HG02970 (cell line): ENCODE measurements around the gene ANO4.

Experiments used
- ATAC-seq: cut with Tn5 transposase; IDR thresholded peaks from one replicate; pipeline ENCODE4 v1.9.1; 2021; ENCODE audit warnings: mild to moderate bottlenecking, moderate library complexity, moderate number of reproducible peaks; ENCODE audit not compliant: unreplicated experiment, low FRiP score

ANO4 gene

DNA sequence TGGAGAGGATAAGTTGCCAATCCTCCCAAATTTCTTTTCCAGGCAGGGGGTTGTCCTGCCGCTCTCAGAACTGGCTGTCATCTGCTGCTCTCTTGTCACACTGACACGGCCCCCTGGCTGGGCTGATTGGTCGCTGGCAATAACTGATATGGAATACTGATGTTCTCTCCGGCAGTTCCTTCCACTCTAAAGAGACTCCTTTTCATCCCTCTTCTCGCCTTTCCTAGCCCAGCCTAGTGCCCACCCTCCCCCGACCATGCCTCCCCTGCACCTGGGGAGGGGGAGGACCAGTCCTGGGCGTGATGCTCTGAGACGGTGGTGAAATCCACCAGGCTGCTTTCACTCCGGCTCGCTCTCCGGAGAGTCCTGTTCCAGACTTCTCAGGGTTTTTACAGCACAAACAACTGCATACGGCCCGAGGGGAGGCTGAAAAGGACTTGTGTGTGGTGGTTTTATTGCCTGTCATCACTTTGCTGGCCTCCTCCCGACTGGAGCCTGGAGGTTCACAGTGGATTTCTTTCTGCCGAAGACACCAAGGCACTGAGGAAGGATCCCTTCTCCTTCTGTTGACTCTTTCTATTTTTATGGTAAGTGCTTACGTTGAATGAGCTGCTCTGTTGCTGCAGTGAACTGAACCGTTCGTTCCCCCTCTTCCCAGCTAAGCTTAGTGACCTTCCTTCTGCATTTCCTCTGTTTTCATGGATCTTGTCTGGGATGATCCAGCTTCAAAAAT lies at the start of gene ANO4:
ANO4 (plus strand) TSS at position 336 of the 733 bp plus-strand sequence. CDS start 107,010 bp downstream, outside the sequence.
- ATAC-seq = no peak

DNA sequence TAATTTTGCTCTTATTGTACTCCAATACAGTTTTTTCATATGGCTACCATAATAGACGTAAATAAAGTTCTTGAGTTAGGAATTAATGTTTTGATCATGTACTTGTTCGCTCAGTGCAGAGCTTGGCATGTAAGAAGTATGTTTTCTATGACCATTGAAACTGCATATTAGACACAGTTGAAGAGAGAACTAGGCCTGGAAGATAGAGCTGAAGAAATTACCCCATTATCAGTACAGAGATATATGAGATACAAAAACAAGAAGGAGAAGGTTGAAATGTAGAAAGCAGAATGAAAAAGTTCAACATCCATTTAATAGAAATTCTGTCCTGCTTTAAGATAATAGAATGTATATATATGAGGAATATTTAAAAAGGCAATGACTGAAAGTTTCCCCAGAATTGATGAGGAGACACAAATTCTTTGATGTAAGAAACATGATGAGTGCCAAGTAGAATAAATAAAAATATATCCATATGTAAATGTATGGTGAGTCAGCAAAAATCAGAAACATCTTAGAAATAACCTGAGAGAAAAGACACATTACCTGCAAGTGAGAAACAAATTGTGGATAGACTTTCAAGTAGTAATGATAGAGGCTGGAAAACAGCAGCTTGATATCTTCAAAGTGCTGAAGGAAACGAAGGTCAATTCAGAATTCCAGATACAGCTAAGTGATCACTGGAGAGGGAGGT lies 49.1 kb upstream of the ANO4 start:
- no peak for ATAC-seq

DNA sequence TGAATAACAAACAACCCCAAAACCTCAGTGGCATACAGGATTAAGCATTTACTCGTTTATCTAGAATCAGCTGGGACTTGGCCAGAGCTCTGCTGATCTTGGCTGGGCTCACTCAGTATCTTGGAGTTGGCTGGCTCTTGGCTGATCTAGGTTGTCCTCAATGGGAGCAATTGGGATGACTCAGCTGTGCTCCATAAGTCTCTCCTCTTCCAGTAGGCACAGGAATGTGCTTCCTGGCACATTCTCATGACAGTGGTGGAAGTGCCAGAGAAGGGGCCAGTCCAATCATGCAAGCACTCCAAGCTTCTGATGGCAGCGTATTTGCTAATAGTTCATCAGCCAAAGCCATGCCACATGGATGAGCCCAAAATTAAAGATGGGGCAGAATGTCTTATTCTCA lies 41.7 kb upstream of the ANO4 start:
- ATAC-seq = no peak

DNA sequence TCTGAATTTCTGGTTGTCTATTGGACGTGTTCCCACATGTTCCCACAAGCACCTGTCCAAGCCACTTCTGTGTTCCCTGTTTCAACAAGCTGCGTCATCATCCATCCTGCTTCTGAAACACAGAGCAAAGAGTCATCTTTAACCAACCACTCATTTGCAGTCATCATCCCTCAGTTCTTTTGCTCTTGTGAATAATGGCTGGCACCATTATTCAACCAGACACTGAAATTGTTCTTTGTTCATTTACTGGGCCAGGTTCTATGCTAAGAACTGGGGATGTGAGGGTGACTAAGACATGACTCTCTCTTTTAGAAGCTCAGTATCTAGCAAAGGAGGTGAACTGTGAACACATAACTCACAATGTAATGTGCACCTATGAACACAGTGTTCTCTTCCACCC lies 40.7 kb upstream of the ANO4 start:
- ATAC-seq = no peak

DNA sequence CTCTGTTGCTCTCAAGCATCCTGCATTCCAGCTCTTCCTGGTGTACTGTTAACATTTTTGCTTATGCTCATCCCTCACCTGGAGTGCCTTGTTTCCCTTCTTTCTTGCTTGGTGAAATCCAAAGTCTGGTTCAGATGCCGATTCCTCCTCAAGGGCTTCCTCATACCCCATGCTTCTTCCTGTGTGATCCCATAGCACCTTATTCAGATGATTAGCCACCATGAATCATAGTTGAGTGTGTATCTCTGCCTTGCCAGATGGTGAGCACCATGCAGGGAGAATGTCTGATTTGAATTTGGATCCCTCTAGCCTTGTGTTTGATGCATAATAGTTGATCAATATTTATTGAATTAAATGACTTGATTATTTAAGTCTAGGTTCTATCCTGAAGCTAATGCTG lies 39.4 kb upstream of the ANO4 start:
- no peak for ATAC-seq

DNA sequence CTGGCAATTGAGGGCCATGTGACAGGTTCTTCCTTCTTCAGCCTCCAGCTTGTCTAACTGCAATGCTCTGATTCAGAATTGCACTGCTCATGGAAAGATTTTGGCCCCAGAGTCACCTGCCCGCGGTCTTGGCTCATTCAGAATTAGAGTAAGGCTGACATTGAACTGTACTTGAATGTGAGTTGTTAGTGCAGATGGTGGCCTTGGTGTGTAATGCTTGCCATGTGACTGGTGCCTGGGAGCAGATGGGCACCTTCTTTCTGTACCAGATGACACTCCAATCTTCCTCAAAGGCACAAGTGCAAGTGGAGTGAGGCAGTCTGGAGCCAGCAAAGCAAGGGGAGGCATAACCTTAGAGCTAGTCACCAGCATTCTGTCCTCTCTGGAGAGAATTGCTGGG lies 36.5 kb upstream of the ANO4 start:
- no peak for ATAC-seq

DNA sequence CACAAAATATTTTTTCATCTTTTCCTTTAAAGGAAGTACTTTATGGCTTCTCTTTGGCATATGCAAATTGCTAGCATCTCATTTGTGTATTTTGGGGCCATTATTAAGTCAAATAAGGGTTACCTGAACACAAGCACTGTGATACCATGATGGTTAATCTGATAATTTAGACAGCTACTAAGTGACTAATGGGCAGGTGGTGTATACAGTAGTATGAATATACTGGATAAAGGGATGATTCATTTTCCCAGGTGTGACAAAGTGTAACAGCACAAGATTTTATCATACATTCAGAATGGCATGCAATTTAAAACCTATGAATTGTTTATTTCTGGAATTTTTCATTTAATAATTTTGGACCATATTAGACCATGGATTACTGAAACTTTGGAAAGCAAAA lies 27.2 kb upstream of the ANO4 start:
- no peak for ATAC-seq

DNA sequence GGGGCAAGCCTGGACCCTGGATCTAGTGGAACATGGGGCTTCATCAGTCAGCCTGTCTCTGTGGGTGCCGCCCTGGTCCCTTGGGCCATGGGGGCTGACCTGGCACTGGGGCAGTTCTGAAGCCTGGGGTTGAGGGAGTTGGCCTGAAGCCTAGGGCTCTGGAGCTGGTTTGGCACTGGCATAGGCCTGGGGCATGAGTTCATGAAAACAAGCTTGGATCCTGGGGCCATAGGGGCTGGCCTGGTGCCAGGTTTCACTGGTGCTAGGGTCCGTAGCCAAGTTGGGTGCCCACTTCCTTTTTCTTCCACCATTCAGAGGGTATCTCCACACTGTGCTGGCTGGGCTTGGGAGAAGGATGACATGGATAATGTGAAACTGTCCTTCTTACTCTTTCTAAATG lies 26.6 kb upstream of the ANO4 start:
- ATAC-seq = no peak

DNA sequence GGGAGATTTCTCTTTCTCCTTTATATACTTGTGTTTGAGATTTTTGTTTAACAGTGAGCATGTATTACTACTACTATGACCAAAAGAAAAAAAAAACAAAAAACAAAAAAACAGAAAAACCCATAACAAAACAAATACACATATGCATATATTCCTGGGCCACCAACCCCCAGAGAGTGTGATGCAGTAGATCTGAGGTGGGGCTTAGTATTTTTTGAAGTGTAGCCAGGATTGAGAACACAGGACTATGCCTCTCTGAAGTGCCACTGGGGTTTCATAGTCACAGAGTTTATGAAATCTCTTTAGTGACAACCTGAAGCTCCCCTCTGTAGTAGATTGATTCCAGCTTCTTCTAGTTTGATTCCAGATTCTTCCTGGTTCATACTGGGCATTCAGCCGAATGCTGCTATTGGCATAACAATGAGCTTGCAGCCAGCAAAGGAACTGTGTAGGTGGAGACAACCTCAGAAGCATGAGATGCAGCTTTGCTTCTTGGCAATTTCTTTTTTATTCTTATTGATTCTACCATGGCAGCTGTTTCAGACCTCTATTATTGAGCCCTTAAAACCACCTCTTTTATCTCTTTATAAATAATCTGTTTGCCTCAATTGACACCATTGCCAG lies 15.5 kb upstream of the ANO4 start:
- ATAC-seq = no peak

DNA sequence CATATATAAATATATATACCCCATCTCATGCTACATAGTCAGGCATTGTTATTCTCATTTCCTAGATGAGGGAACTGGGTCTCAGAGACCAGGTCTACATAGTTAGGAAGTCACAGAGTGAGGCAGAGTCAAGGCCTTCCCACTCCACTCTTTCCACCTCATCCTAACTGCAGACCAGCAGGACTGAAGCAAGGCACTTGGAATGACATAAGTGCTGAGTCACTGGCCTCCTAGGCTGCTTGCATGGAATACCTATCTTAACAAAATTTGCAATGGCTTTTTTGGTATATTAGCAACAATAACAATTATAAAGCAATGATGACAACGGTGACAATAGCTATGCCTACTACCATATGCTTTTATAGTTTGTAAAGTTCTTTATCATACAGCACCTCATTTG lies 5.4 kb upstream of the ANO4 start:
- no peak for ATAC-seq

DNA sequence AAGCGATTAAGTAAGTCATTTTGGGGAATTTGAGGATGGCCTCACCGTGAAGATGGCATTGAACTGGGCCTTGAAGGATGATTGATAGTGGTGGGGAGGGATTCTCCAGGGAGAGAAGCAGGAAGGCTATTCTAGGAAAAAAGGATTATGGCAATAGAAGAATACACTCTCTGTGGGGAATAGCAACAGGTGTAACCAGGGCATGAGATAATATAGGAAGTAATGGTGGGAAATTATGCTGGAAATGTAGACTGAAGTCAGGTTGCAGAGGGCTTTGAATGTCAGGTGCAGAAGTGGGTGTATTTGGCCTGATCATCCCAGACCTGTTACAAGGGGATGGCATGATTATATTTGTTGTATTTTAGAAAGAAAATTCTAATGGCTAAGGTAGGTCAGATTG lies 4.6 kb upstream of the ANO4 start:
- ATAC-seq = no peak

DNA sequence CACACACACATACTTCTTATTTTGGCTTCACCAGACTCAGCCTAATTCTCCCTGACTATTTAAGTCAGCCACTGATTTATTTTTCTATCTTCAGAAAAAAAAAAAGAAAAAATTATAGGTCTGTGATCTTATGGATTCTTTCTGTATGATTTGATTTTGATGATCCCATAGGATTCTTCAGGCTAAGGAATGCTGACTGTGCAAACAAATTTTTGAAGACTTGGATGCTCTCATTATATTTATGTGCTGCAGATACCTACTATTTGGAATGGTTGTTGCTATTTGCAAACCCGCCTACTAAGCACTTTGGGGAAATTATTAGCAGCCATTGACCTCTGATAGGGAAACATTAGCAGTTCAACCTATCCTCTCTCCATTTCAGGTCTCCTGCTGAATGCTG lies 4.0 kb upstream of the ANO4 start:
- ATAC-seq = no peak

DNA sequence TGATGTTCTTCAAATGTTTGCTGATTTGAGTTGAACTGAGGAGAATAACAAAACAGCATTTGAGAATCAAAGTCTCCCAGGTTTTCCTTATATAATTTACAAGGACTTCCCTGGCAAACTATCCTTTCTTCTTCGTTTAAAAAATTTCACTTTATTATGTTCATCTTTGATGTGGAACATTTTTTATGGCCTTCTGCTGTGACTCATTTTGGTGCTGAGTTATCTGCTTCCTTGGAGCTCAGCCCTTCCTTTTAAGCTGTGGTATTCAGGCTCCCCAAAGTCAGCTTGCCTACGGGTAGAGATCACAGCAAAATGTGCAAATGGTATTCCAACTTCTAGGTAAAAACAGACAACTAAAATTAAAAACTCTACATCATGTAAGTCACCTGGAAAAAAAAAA lies 1.4 kb upstream of the ANO4 start:
- no peak for ATAC-seq

DNA sequence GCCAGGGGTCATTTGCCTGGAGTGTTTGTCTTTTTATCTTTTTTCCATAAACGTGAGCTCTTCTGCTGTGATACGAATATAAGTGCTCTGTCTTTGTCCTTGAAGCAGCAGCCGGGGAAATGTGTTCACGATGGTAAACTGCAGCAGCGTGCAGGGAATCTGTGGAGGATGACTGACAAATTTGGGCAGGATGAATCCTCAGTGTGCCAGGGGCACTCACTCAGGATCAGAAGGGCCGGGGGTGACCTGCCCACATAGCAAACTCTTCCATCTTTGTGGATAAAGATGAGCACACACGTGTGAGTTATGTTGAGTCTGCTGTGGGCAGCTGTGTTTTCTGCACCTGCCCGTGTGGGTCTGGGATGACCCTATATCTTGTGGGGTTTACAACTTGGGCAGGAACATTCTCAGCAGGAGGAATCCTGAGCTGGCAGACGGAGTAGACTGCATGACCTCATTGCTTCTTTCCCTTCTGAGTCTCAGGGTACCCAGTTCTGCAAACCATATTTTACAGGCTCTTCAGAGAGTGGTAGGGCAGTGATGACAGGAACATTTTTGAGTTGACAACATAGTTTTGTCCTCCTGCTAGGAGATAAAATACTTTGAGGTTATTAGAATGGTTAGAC lies 711 bp downstream of the ANO4 start:
- ATAC-seq = no peak

DNA sequence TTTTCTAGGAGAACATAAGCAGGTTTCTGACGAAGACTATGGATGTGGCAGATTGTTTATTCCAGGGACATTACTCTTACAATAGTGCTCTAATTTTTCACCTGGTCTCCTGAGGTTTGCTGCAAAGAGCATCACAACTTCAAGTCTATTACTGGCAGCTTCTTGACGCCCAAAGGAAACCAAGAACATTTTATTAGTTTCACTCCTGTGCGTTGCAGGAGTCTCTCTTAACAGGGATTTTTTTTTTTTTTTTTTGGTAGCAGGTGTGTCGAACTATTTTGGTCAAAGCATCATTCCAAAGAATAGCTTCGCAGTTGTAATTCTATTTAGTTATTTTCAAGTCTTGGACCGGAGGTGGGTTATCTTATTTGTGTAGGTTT lies 1.2 kb downstream of the ANO4 start:
- no peak for ATAC-seq

DNA sequence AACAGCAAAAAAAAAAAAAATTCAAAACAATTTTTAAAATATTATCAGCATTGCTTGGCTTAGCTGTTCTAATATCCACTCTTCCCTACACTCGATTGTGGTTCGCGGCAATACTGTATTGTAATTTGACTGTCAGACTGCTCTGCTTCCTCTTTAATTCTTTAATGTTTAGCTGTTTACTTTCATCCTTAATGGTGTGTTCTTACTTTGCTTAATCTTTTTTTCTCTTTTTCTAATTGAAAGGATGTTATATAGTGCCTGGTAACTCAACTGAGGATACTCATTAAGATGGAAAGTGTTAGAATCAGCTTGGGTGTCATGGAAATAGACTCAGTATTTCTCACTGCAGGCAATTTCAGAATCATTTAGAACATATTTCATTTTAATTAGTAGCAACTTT lies 2.0 kb downstream of the ANO4 start:
- no peak for ATAC-seq

DNA sequence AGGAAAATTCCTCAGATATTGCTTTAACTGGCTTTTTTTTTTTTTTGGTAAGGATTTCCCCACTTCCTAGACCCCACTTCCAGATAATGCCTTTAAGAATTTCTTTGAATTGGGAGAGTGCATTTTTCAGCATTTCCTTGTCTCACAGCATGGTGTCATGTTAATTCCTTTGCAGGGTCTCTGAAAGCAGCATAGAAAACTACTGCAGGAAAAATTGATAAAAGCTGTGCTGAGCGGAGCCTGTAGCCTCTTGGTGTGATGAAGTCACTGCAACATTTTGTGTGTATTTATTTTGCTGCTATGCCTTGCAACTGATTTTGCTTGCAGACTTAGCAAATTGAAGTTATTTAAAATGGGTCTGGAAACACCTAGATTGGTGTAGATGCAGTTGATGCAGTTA lies 2.7 kb downstream of the ANO4 start:
- ATAC-seq = no peak

DNA sequence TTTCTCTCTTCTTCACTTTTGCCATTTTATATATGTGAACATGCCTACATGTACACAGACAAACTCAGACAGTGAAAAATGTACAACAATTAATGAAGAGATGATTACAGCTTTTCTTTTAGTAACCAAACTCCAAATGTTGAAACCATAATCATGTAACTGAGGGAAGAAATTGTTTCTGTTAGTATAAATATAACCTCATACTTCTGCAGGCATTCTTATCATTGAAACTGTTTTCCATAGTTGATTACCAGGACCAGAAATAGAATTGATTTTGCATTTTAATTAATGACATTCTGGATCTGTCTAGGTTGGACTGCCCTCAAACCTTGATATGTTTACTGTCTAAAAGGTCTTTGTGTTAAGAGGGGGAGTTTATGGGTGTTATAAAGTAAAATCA lies 3.2 kb downstream of the ANO4 start:
- no peak for ATAC-seq

DNA sequence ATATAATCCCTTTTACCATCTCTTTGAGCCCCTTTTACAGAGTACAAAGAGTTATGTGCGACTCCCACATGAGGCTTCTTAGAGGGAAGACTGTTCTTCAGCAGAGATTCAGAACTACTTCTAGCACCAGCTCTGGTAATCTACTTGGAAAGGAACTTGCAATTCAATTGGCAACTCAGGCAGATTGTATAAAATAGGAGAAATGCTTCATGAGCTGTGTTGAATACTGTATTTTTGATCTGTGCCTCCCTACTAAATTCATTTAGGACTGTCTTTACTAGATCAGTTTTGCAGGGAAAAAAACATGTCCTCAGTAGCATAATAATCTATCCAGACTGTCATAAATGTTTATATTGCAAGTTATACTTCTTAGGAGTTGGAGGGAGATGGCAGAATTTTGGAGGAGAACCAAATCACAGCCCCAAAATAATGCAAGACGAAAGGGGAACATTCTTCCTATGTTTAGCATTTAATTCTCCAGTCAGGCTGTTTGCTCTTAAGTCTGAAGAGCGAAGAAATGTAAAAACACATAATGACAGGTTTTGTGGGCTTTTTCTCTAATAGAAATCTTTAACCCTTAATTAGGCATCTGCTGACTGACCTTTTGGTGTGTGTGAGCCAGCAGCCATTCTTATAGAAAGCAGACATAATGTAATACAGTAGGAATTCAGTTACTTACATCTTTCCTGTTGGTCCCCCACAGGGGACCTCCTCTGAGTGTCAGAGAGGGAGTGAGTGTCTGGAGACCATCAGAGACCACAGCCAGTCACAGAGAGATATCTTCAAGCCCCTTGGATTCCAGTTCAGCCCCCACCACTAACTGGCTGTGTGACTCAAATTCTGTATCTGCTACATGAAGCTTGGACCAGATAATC lies 3.9 kb downstream of the ANO4 start:
- ATAC-seq = no peak

DNA sequence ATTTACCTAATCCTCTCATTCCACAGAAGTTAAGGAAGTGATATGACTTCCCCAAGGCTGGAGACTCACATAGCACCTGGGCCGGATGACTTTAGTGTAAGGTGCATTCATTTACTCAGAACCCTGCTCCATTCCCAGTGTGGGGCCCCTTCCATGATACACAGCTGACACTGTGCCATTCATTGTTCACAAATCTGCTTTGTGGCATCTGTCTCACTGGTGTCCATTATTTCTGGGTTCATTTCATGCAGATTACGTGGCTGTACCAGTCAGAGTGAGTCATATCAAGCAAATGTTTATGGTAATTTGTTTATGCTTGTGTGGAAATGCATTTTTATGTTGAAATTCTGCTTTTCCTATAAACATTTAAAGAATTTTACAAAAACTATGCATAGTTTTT lies 5.2 kb downstream of the ANO4 start:
- ATAC-seq = no peak

DNA sequence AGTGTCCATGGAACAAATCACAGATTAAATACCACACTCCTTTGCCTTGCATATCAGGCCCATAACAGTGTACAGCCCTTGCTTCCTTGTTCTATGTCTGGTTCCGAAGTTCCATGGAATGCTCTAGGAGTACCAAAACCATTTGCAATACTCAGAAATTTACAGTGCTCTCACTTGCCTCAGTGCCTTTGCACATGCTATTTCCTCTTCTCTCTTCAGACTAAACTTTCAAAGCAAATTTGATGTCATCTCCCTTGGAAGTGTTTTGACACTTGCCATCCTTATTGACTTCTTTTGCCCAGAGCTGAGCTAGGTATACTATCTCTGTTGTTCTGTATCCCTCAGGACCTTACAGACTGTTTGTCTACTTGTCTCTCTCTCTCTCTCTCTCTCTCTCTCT lies 6.1 kb downstream of the ANO4 start:
- no peak for ATAC-seq
